G401 (cell line): ENCODE data around the gene PPP1R14C. TPM values are rescaled to one million over a fixed set of nuclear protein-coding genes. Genes with fewer than 3 reads are reported as not detected.
"Not testable (repeated sequence)": the region's sequence is repeated elsewhere in the genome, so short reads cannot be mapped to it uniquely, and the experiment has no call there.

Experiments used
- DNase-seq: peaks from one replicate; pipeline ENCODE4 v3.0.0-alpha.2; 2015; ENCODE audit warnings: low spot score
- in situ Hi-C: cut with HindIII; loops from 2 replicates; pipeline ENCODE4 v1.10.0; 2016; ENCODE audit warnings: low sequenced_read_pairs, mixed read lengths
- total RNA-seq: library from RNA; depleted of rRNA; stranded (reverse); fragments of >200 nt; shearing (Covaris generic); gene quantifications from 2 replicates; pipeline ENCODE4 v1.2.3, GENCODE V29; 2014

Gene PPP1R14C
- total RNA-seq, 1 experiment from 2014 or later = not detected

GRCh38 chr6:150184850-150185731 lies 42.2 kb downstream of the PPP1R14C start:
- in situ Hi-C loops = no loop called here
- no peak for DNase-seq

- in situ Hi-C loops = no loop called here
- DNase-seq = no peak
These were observed 42.9 kb downstream of the PPP1R14C start for GRCh38 chr6:150185732-150186117.

- no peak for DNase-seq
- in situ Hi-C loops = no loop called here
These were observed 43.5 kb downstream of the PPP1R14C start for GRCh38 chr6:150186129-150186898.

- DNase-seq, in situ Hi-C loops: not testable (repeated sequence)
These were observed 44.6 kb downstream of the PPP1R14C start for GRCh38 chr6:150187433-150187832.

- no peak for DNase-seq
- in situ Hi-C loops = no loop called here
These were observed 46.3 kb downstream of the PPP1R14C start for GRCh38 chr6:150189122-150189521.

GRCh38 chr6:150191809-150192208 lies 49.0 kb downstream of the PPP1R14C start:
- no peak for DNase-seq
- in situ Hi-C loops = no loop called here

GRCh38 chr6:150194195-150194594 lies 51.4 kb downstream of the PPP1R14C start:
- in situ Hi-C loops = no loop called here
- no peak for DNase-seq

GRCh38 chr6:150195996-150196417 lies 53.2 kb downstream of the PPP1R14C start:
- DNase-seq = no peak
- in situ Hi-C loops = no loop called here

GRCh38 chr6:150196942-150197745 lies 54.3 kb downstream of the PPP1R14C start:
- in situ Hi-C loops = no loop called here
- DNase-seq = peak; percentile 64

- peak; percentile 95 for DNase-seq
- in situ Hi-C loops = no loop called here
These were observed 55.7 kb downstream of the PPP1R14C start for GRCh38 chr6:150198532-150198931.

GRCh38 chr6:150199241-150199640 lies 56.4 kb downstream of the PPP1R14C start:
- in situ Hi-C loops = no loop called here
- DNase-seq = peak; percentile 31

- DNase-seq = no peak
- in situ Hi-C loops = no loop called here
These were observed 57.7 kb downstream of the PPP1R14C start for GRCh38 chr6:150200428-150201100.

GRCh38 chr6:150201285-150201684 lies 58.4 kb downstream of the PPP1R14C start:
- no peak for DNase-seq
- in situ Hi-C loops = no loop called here

GRCh38 chr6:150201772-150202329 lies 59.0 kb downstream of the PPP1R14C start:
- in situ Hi-C loops = no loop called here
- DNase-seq = no peak

GRCh38 chr6:150202404-150202803 lies 59.6 kb downstream of the PPP1R14C start:
- DNase-seq = no peak
- in situ Hi-C loops = no loop called here

GRCh38 chr6:150202934-150203333 lies 60.1 kb downstream of the PPP1R14C start:
- no peak for DNase-seq
- in situ Hi-C loops = no loop called here

- in situ Hi-C loops = no loop called here
- no peak for DNase-seq
These were observed 60.5 kb downstream of the PPP1R14C start for GRCh38 chr6:150203378-150203777.

GRCh38 chr6:150203871-150204545 lies 61.2 kb downstream of the PPP1R14C start:
- in situ Hi-C loops = no loop called here
- DNase-seq = no peak
